Epithelial cell of esophagus (primary cell): ENCODE measurements around the gene TMEM223.

Experiments
- DNase-seq: peaks from one replicate; pipeline ENCODE4 v3.0.0; 2010; ENCODE audit warnings: low read depth
- H3K4me3 ChIP-seq: 2 replicates; pipeline ENCODE4 v1.5.1; 2011; ENCODE audit warnings: mild to moderate bottlenecking, low read length, control low read depth
- TF ChIP-seq, protein P1 (sequence below): IDR thresholded peaks from 2 replicates; pipeline ENCODE4 v1.5.1; 2011; ENCODE audit warnings: low read depth, mild to moderate bottlenecking, low read length, control low read depth, inconsistent platforms; ENCODE audit not compliant: insufficient read depth; ENCODE audit errors: missing control alignments

TMEM223 gene, protein sequence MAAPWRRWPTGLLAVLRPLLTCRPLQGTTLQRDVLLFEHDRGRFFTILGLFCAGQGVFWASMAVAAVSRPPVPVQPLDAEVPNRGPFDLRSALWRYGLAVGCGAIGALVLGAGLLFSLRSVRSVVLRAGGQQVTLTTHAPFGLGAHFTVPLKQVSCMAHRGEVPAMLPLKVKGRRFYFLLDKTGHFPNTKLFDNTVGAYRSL

DNA sequence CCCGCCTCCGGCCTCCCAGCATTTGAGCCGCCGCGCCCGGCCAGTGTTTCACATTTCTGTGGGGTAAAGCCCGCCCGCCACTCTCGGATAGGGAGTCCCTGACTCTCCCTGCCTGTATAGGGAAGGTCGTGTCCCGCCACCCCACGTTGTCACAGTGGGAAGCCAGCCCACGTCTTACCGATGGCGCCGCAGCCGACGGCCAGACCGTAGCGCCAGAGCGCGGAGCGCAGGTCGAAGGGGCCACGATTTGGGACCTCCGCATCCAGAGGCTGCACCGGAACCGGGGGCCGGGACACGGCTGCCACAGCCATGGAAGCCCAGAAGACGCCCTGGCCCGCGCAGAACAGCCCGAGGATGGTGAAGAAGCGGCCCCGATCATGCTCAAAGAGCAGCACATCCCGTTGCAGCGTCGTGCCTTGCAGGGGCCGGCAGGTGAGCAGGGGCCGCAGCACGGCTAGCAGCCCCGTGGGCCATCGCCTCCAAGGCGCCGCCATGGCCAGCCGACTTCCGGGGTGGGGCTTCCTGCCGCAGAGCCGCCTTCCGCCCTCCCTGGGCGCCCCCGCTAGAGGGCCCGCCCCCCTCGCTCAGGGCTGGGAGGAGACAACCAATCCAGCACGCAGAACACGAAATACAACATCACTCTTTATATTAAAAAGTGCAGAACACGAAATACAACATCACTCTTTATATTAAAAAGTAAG is at the start of gene TMEM223:
TMEM223 (minus strand) TSS at position 506 of the 701 bp plus-strand sequence; CDS start at position 494, 12 bp downstream.
- TF ChIP-seq, protein P1, sequence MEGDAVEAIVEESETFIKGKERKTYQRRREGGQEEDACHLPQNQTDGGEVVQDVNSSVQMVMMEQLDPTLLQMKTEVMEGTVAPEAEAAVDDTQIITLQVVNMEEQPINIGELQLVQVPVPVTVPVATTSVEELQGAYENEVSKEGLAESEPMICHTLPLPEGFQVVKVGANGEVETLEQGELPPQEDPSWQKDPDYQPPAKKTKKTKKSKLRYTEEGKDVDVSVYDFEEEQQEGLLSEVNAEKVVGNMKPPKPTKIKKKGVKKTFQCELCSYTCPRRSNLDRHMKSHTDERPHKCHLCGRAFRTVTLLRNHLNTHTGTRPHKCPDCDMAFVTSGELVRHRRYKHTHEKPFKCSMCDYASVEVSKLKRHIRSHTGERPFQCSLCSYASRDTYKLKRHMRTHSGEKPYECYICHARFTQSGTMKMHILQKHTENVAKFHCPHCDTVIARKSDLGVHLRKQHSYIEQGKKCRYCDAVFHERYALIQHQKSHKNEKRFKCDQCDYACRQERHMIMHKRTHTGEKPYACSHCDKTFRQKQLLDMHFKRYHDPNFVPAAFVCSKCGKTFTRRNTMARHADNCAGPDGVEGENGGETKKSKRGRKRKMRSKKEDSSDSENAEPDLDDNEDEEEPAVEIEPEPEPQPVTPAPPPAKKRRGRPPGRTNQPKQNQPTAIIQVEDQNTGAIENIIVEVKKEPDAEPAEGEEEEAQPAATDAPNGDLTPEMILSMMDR, result no peak
- H3K4me3 ChIP-seq, result peak within 1 kb of the TSS; percentile 90
- peak; percentile 85 for DNase-seq

DNA sequence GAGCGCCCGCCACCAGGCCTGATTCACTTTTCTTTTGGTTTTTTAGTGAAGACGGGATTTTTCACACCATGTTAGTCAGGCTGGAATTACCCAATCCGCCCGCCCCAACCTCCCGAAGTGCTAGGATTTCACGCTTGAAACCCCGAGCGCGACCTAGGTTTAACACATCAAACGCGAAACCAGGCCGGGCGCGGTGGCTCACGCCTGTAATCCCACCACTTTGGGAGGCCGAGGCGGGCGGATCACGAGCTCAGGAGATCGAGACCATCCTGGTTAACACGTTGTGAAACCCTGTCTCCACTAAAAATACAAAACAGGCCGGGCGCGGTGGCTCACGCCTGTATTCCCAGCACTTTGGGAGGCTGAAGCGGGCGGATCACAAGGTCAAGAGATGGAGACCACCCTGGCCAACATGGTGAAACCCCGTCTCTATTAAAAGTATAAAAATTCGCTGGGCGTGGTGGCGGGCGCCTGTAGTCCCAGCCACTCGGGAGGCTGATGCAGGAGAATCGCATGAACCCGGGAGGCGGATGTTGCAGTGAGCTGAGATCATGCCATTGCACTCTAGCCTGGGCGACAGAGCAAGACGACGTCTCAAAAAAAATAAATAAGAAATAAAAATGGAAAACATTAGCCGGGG is 49.0 kb upstream of the TMEM223 start:
- H3K4me3 ChIP-seq, result peak overlapping the region; percentile 97
- DNase-seq, result peak; percentile 83

DNA sequence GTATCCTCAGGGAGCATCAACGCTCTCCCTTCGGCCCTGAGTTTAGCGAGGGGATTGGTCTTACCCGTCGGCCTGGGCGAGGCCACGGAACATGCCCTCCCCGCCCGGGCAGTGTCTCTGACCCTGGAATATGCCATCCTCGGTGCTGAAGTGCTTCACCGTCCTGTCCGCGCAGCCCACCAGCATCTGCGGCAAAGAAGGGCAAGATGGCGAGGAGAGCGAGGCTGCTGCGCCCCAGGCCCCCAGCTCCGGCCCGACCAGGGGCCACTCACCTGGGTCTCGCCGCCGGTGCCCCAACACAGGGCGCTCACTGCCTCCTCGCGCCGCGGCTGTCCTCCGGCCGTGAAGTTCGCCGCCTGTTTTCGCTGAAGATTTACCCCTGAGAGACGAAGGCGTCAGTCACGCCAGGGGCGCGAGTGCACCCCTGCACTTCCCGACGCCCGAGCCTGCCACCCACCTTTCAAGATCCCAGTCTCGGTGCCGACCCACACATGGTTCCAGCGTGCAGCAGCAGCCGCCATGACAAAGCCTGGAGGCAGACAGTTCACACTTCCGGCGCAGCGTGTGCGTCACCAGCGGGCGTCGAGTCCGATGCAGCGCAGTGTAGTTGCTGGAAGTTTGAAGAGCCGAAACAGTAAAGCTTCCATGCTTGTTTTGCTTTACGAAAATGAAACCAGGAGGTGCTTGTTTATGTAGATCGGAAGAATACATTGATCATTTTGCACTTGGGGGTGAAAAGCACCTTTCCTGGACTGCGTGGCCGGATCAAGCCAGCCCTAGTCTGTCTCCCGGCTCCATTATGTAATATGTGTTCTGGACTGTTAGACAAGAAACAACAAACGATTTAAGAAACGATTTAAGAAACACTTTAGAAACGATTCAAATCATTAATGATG is 47.5 kb upstream of the TMEM223 start, which contains the start of gene WDR74:
WDR74 (minus strand) TSS at position 541 of the 896 bp plus-strand sequence; CDS start at position 521, 20 bp downstream.
- TF ChIP-seq, protein P1, result no peak
- H3K4me3 ChIP-seq, result peak within 1 kb of the TSS; percentile 97

DNA sequence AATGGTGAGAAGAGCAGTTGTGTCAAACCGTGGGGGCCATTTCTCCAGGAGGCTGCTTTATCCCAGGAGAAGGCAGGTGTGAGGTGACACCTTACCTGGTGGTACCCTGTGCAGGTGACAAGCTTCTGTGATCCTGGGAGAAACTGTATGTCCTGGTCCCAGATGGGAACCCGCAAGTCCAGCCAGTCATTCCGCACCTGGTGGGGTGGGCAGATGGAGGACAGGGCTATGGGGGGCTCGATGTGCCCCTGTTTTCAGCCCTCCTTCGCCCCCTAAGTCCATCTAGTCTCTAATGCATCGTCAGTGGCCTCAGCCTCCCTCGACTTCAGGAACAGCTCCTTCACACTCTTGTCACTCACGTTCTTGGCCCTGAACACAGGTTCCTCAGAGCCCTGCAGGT is 43.5 kb upstream of the TMEM223 start:
- no peak for DNase-seq
- TF ChIP-seq, protein P1, result no peak
- no peak overlapping the region for H3K4me3 ChIP-seq

More for the DNA sequence above, 47.5 kb upstream of the TMEM223 start, which contains the start of gene WDR74:
- DNase-seq, result peak; percentile 95

DNA sequence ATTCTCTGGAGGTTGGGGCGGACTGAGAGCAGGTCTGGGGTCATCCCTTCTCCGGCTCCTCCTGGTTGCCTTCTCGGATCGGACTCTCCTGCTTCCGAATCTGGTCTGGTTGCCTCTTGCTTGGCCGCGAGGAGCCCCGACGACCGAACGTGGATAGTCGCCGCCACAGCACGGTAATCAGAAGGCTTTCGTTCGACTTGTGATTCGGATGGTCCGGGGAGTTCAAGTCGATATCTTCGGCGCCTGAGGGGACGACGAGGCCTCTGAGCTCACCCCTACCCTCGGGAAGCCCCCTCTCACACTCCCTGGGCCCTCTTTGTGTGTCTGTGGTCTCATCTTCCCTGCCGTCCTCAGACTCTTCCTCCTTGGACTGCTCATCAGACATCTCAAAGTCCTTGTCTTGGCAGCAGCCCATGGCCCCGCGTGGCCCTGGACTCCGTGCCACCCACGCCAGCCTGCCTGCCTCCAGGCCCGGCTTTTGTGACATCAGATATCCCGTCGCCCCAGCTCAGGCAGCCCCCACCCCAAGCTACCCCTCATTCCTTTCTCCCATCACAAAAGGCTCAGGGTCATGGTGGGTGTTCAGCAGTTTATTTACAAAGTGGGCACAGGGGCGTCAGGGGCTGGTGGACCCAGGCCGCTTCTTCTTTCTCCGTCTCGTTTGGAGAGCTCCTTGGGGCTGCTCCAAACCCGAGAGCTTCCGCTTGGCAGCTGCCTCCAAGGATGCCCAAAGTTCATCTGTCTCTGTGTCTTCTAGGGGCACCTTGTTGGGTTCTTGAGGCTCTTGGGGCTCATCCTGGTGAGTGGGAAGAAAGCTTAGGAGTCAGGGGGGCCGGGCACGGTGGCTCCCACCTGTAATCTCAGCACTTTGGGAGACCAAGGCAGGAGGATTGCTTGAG is 40.8 kb upstream of the TMEM223 start, which contains the start of gene TEX54:
TEX54 (minus strand) TSS at position 506 of the 899 bp plus-strand sequence.
- peak within 1 kb of the TSS; percentile 86 for H3K4me3 ChIP-seq
- DNase-seq, result no peak
- TF ChIP-seq, protein P1, result no peak

DNA sequence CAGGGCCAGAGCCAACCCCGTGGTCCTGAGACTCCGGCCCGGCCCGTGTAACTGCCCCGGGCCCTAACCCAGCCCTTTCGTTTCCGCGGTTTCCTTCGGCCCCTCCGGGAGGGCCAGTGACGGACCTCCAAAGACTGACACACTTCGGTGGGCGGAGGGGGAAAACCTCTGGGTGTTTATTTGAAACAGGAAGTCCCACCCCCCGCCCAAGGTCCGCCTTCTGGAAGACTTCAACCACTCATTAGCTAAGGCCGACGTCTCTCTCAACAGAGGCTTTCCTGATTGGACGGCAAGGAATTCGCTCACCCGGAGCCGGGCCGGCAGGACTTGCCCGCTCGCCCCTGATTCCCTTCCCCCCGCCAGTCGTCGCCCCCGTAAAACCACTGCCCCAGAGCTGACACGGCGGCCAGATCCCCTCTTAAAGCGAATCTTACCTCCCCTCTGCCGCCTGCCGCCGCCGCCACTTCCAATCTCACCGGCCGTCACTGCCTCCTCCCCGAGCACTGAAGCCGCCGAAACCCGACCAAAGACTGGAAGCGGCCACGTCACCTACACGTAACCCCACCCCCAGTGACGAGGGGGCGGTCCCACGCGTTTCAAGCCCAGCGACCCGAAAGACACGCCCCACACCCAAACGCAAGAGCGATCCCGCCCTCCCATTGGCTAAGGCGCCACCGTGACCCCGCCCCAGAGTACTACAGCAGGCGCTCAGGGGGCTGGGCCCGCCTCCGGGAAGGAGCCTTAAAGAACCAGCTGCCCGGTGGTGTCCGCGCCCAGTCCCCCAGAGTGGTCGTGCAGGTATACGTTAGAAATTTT is 39.9 kb upstream of the TMEM223 start, which contains the start of gene STX5:
STX5 (minus strand) TSS at position 532 of the 816 bp plus-strand sequence. CDS start 808 bp downstream, outside the sequence.
- TF ChIP-seq, protein P1, result no peak
- peak within 1 kb of the TSS; percentile 86 for H3K4me3 ChIP-seq
- DNase-seq, result peak; percentile 99
